Measurements from ENCODE around the gene EVA1A. TPM values are rescaled to one million over a fixed set of nuclear protein-coding genes. Genes with fewer than 3 reads are reported as not detected.

The EVA1A gene
- total and polyA plus RNA-seq, 4 donors: 45.7 to 206 (median 100) TPM

GRCh38 chr2:75489721-75490120 lies 71.0 kb downstream of the EVA1A start:
- Histone ChIP-seq H3K9me3 (ENCODE audit: control insufficient read depth in 4 of 4, low read length in 3 of 4) (no peaks in the 10 kb centered on the region), H3K4me1 (ENCODE audit: control insufficient read depth in 4 of 4, insufficient read depth in 4 of 4, low read length in 3 of 4) (peaks cover 2 to 23% (median 19%) of the 10 kb centered on the region in 4 donors), H3K27me3 (ENCODE audit: control insufficient read depth in 4 of 4, insufficient read depth in 4 of 4, low read length in 3 of 4) (no peaks in the 10 kb centered on the region), H3K27ac (ENCODE audit: low read depth in 1 of 2, low read length in 2 of 2) (no peak overlapping the region), H3K36me3 (ENCODE audit: control insufficient read depth in 4 of 4, insufficient read depth in 3 of 4, low read depth in 1 of 4, low read length in 3 of 4) (peaks cover 3 to 13% (median 8%) of the 10 kb centered on the region in 4 donors), H3K4me3 (ENCODE audit: low read depth in 1 of 3, low read length in 3 of 3) (no peak overlapping the region), H3K9ac (ENCODE audit: low read depth in 1 of 2, low read length in 2 of 2) (no peak overlapping the region)
- WGBS: 84% methylated on average over 2 of the region's 2 CpGs
- DNase-seq (ENCODE audit: low spot score): no peak
- TF ChIP-seq RAD21 (IDR thresholded peaks at IDR 0.05): no peak
- TF ChIP-seq ATF3 (IDR thresholded peaks at IDR 0.05): no peak
- TF ChIP-seq FOXA2 (IDR thresholded peaks at IDR 0.05): no peak
- TF ChIP-seq REST (IDR thresholded peaks at IDR 0.05): no peak
- no peak for TF ChIP-seq MAX (IDR thresholded peaks at IDR 0.05)
- no peak for TF ChIP-seq NR2F2 (IDR thresholded peaks at IDR 0.05)
- no peak for TF ChIP-seq YY1 (IDR thresholded peaks at IDR 0.05)
- TF ChIP-seq HNF4G (IDR thresholded peaks at IDR 0.05): no peak
- no peak for TF ChIP-seq TAF1 (conservative IDR thresholded peaks at IDR 0.05)

GRCh38 chr2:75488157-75488556 lies 72.6 kb downstream of the EVA1A start:
- TF ChIP-seq MAX (IDR thresholded peaks at IDR 0.05) (no peak), HNF4G (IDR thresholded peaks at IDR 0.05) (no peak), FOXA1 (IDR thresholded peaks at IDR 0.05) (no peak), EGR1 (IDR thresholded peaks at IDR 0.05; ENCODE audit: low read depth in 2 of 2) (no peak), REST (IDR thresholded peaks at IDR 0.05) (no peak), JUND (IDR thresholded peaks at IDR 0.05) (no peak), ZBTB33 (IDR thresholded peaks at IDR 0.05) (no peak), YY1 (IDR thresholded peaks at IDR 0.05) (no peak), RAD21 (IDR thresholded peaks at IDR 0.05) (no peak), RXRA (IDR thresholded peaks at IDR 0.05) (no peak), CTCF (IDR thresholded peaks at IDR 0.05; ENCODE audit: low read depth, low read length, missing input control) (no peak), ATF3 (IDR thresholded peaks at IDR 0.05) (no peak), GABPA (IDR thresholded peaks at IDR 0.05 in 1 of 2, conservative IDR thresholded peaks at IDR 0.05 in 1 of 2) (no peak), SP1 (IDR thresholded peaks at IDR 0.05) (no peak)
- no peaks in the 10 kb centered on the region for H3K9me3 ChIP-seq (ENCODE audit: control insufficient read depth in 4 of 4, low read length in 3 of 4)
- no peak overlapping the region for H3K27ac ChIP-seq (ENCODE audit: low read depth in 1 of 2, low read length in 2 of 2)
- no peaks in the 10 kb centered on the region for H3K27me3 ChIP-seq (ENCODE audit: control insufficient read depth in 4 of 4, insufficient read depth in 4 of 4, low read length in 3 of 4)
- 93% methylated on average over 1 of the region's 1 CpG for WGBS
- H3K36me3 ChIP-seq (ENCODE audit: control insufficient read depth in 4 of 4, insufficient read depth in 3 of 4, low read depth in 1 of 4, low read length in 3 of 4): peaks cover 3 to 10% (median 8%) of the 10 kb centered on the region in 4 donors
- DNase-seq (ENCODE audit: low spot score): no peak
- H3K9ac ChIP-seq (ENCODE audit: low read depth in 1 of 2, low read length in 2 of 2): no peak overlapping the region
- H3K4me1 ChIP-seq (ENCODE audit: control insufficient read depth in 4 of 4, insufficient read depth in 4 of 4, low read length in 3 of 4): peaks cover under 1 to 12% (median 5%) of the 10 kb centered on the region in 4 donors
- no peak overlapping the region for H3K4me3 ChIP-seq (ENCODE audit: low read depth in 1 of 3, low read length in 3 of 3)
